ENCODE measurements around the gene UBA6.

- TF ChIP-seq BHLHE40 (IDR thresholded peaks at IDR 0.05; ENCODE audit: low read depth, low read length) (no peak), USF2 (IDR thresholded peaks at IDR 0.05; ENCODE audit: low read depth, low read length) (no peak), CTCF (conservative IDR thresholded peaks at IDR 0.05; ENCODE audit: low read depth, low read length) (no peak)
These were observed 17.9 kb upstream of the UBA6 start for GRCh38 chr4:67718848-67719247.
